NCI-H128 (cell line): ENCODE results near the gene FAM9B.
"Not testable (repeated sequence)": the region's sequence is repeated elsewhere in the genome, so short reads cannot be mapped to it uniquely, and the experiment has no call there.

Experiments
- DNase-seq: peaks from one replicate; lab custom pipeline; 2025; ENCODE audit not compliant: unreplicated experiment; lab: John Stamatoyannopoulos, UW

FAM9B gene

GRCh38 chrX:9033989-9034388 lies at the start of gene FAM9B:
TSS of gene FAM9B (minus strand) at chrX:9034127. CDS start at chrX:9032986, 1,141 bp downstream.
- DNase-seq: no peak

- DNase-seq: no peak
Measured at GRCh38 chrX:9081271-9081670, 47.3 kb upstream of the FAM9B start.

DNA sequence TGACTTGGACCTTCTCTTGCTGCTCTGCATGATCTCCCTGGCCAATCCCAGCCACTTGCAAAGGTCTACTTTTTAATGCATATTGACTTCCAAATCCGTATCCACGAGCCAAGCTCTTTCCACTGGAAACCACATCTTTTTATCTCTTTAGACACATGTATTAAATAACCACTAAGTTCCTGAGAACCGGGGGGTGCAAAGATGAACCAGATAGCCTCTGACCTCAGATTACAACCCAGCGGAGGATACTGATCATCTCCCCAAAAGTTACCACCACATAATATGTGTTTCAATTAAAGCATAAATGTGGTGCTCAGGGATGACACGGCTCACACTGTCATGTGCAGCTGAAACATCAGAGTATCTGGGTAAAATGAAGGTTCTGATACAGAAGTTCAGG lies 40.4 kb upstream of the FAM9B start:
- no peak for DNase-seq

- DNase-seq: no peak
Measured at GRCh38 chrX:9072281-9072680, 38.4 kb upstream of the FAM9B start.

DNA sequence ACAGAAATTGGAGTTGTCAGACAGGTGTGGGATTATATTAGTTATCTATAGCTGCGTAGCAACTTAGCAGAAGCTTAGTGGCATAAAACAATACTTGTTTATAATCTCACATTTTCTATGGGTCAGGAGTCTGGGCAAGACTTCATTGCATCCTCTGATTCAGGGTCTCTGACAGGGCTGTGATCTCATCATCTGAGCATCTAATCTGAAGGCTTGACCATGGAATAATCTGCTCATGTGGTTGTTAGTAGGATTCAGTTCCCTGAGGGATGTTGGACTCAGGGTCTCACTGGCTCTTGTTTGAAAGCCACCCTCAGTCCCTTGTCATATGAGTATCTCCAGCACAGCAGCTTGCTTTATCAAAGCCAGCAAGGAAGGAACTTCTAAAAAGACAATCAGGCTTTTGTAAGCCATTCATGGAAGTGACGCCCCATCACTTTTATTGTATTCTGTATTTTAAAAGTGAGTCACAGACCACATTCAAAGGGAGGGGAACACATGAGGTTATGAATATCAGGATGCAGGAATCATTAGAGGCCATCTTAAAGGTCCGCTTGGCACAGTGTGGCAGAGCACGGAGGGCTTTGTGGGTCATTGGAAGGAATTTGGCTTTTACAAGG lies 37.2 kb upstream of the FAM9B start:
- DNase-seq: no peak

DNA sequence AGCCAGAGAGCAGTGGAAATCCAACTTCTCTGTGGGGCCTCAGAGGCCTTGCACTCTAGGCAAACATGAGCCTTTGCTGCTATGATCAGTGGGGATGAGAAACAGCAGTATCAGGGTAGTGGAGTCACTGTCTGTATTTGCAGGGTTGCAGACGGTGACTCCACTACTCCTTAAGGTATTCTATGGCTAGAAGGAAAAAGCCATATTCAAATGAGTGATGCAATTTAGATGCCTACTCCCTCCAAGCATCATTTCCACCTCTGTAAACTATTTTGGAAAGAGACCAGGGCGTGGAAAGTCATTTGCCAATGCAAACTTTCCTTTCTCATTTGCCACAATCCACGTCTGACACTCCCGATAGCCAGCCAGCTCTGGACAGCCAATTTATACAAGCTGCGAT lies 35.6 kb upstream of the FAM9B start:
- DNase-seq: no peak

DNA sequence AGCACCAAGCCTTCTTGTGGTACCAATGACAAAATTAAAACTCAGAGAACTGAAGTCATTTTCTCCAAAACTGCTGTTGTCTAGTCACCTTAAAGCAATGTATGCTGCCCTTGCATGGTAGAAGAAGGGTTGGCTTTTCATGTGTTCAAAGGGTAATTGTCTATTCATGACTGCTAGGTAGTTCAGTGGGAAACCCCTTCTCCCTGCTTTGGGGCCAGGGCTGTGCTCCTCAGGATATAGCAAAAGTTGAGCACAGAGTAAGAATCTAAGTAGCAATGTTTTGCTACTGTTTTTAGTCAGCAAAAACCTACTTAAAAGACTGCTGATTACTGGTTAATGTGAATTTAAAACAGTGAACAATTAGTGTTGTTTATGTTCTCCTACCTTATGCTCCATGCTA lies 30.8 kb upstream of the FAM9B start:
- no peak for DNase-seq

DNA sequence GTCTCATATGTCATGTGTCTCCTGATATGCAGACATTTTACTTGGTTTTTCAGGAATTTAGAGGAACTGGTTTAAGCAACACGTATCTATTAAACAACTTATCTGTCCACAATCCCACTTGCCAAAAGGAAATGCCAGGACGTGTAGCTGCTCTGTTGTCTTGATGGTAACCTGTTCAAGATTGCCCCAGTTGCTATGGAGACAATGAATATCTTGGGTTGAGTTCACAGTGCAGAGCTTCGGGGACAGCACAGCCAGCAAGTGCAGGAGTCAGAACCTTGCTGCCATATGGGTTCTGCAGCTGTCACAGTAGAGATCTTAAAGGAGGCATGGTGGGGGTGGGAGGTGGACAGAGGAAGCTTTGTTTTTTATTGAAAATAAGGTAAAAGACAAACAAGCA lies 28.7 kb upstream of the FAM9B start:
- no peak for DNase-seq

GRCh38 chrX:9055354-9055753 lies 21.4 kb upstream of the FAM9B start:
- DNase-seq: no peak

GRCh38 chrX:9052081-9052480 lies 18.2 kb upstream of the FAM9B start:
- no peak for DNase-seq

GRCh38 chrX:9050331-9050730 lies 16.4 kb upstream of the FAM9B start:
- DNase-seq: no peak

DNA sequence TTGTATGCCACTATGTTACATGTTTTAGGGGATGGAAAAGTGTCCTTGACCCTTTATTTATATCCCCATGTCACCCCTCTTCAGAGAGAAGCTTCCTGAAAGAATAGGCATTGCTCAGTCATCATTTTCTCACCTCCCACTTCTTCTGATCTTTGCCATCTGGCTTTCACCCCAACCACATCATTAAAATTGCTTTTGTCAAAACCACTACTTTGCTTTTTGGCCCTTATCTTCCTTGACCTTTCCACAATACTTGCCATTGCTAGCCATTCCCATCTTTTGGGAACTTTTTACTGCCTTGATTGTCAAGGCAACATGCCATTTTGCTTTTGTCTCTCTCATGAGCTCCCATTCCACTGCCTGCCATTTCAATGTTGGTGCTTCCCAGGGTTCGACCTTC lies 14.9 kb upstream of the FAM9B start:
- no peak for DNase-seq

DNA sequence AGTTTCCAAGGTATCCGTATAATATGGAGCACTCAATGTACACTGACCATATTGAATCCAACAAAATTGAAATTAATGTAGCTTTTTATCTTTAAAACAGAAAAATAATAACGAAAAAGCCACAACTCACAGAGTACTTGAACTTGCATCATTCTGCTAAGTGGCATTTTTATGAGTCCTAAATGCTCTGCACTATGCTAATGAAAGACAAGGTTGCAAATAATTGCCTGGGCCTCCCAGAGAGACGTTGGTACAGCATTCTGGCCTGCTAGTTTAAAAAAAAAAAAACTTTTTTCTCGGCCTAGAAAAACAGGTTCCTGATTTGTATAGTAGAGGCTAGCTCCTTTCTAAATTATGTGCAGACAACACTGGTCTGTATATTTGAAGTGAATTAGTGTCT lies 4.3 kb upstream of the FAM9B start:
- DNase-seq: no peak

- no peak for DNase-seq
Measured at GRCh38 chrX:9037296-9037695, 3.4 kb upstream of the FAM9B start.

DNA sequence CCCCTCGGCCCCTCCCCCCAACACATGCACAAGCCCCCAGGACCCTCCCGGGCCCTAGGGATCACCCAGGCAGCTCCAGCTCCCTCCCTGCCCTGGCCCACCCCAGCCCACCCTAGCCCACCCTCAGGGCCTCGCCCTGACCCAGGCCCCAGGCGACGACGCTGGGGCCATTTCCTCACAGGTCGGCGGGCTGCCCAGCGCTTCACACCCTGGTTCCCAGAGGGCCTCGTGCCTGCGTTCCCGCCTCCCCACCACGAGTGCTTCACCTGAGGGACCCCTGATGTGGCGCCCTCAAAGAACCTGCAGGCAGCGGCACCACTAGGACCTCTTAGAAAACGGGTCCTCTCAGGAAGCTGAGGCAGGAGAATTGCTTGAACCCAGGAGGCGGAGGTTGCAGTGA lies 341 bp downstream of the FAM9B start:
- DNase-seq: no peak

DNA sequence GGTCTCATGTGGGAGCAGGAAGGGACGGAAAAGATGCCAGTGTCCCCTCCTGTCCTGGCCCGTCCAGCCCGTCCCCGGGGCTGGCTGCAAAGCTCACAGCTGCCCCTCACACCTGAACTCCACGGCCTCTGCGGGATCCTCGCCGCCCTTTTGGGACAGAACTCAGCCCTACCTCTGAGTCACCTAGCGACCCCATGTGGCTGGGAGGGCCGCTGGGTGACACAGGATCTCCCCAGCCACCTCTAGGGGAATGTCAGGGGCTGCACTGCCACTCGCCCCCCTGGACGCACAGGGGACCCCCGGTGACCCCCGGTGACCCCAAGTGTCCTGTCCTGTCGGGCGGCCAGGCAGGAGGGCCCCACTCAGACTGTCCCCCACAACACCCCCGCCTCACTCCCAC lies 748 bp downstream of the FAM9B start:
- no peak for DNase-seq

- DNase-seq: no peak
Measured at GRCh38 chrX:9023293-9023692, 10.6 kb downstream of the FAM9B start.

GRCh38 chrX:9019151-9019550 lies 14.8 kb downstream of the FAM9B start:
- DNase-seq: no peak

DNA sequence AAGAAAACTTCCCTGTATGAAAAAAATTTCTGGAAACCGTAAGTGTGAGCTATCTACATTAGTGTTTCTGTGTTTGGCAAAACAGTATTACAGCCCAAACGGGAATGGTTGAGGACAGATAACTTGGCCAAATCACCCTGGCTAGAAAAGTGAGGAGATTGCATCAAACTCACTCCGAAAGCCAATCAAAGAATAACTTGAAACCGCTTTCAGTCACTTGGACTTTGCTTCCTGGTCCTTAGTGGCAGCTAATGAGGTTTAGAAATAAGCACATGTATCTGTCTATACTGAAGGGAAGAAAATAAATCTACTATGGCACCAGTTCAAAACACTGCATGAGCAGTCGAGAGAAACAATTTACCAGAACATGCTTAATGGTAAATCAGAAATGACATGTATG lies 15.6 kb downstream of the FAM9B start:
- DNase-seq: not testable (repeated sequence)

DNA sequence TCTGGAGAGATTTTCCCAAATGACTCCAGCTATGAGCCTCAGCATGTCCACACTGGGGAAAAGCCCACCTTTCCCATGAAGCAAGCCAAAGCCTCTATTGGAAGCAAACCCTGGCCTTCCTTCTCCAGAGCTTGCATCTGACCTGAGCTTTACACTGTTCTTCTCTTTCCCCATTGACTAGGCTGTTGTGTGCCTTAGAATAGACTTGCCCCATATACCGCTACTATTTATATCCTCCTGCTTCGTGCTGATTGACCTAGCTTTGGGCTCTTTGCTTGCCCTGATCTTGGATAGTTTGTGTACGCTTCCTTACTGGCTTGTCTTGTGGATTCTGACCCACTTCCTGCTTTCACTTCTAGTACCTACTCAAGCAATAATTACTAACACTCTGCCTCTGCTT lies 30.9 kb downstream of the FAM9B start:
- no peak for DNase-seq

- no peak for DNase-seq
Measured at GRCh38 chrX:8988446-8988845, 45.5 kb downstream of the FAM9B start.

DNA sequence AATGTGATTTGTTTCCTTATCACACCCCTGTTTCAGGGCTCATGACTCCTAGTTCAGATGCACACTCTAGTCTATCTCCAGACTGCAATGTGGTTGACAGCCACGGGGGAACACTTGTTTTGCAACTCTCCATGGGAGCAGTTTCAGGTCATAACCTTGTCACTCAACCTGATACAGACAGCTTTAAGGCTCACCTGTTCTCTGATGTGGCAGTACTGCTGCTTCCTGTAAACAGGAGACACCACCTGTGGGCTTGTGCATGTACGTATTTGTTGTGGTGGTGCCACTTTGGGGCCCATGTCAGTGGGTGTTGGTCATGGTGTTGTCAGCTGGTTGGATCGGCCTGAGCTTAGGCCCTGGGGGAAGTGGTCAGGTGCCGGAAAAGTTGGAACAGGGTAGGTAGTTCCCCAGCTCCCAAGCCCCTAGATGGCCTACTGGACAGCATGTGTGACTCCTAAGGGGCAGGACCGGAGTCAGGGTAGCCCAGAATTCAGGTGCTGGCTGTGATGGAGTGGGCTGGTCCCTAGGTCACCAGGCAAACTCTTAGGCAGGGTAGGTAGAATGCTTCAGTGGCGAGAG lies 46.2 kb downstream of the FAM9B start:
- DNase-seq: no peak

DNA sequence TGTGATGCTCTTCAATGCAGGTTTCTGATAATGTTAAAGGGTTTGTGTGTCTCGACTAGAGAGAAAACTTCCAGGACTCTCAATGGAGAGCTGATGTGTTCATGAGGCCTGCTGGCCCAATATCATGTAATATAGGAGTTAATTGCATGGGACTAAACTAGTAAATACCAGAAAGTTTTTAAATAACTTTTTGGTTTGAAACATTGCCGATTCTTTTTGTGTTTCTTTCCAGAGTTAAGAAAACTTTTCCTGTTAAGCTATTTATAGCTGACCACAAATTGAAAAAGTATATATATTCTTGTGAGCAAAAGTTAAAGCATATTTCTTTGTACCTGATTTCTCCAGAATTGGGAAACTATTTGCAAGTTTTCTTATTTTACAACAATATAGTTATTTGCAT lies 49.7 kb downstream of the FAM9B start:
- DNase-seq: no peak
